IMR-90 (cell line): Measurements from ENCODE around the gene ASB14. TPM values are rescaled to one million over a fixed set of nuclear protein-coding genes. Genes with fewer than 3 reads are reported as not detected.

ENCODE experiments used
- ATAC-seq: fragments of 200-7000 bp; cut with Tn5 transposase; 2 replicates; pipeline ENCODE4 v1.9.1; 2020; ENCODE audit warnings: low read depth, mild to moderate bottlenecking, moderate library complexity
- BruUV-seq: library from RNA; stranded (reverse); fragments of 400-500 nt; replicated peaks from 2 replicates; lab custom pipeline; 2021; lab: Mats Ljungman, UMichigan
- CTCF ChIA-PET: fragments of 300-600 bp; formaldehyde crosslinking; extraction: SDS; loops from one replicate; lab custom pipeline; 2021; ENCODE audit warnings: antibody characterized with exemption; lab: Yijun Ruan, JAX
- POLR2A ChIA-PET: fragments of 300-600 bp; sonication (Branson Sonifier 250); formaldehyde crosslinking; loops from one replicate; lab custom pipeline; 2022; ENCODE audit warnings: antibody characterized with exemption; ENCODE audit not compliant: unreplicated experiment; lab: Charles Lee
- DNase-seq: peaks from one replicate; pipeline ENCODE4 v3.0.0; 2013
- H2AFZ ChIP-seq: replicated peaks from 2 replicates; pipeline ENCODE3; 2013; ENCODE audit warnings: low read length, mild to moderate bottlenecking; ENCODE audit not compliant: poor library complexity
- H2AK5ac ChIP-seq: 2 replicates; pipeline ENCODE4 v1.6.1; 2013; ENCODE audit warnings: low read depth, low read length, inconsistent platforms
- H2AK9ac ChIP-seq: replicated peaks from 2 replicates; pipeline ENCODE3; 2013; ENCODE audit warnings: mild to moderate bottlenecking, low read depth, low read length, moderate library complexity; ENCODE audit not compliant: poor library complexity
- H2BK120ac ChIP-seq: 2 replicates; pipeline ENCODE4 v1.6.1; 2013; ENCODE audit warnings: low read depth, low read length, inconsistent platforms
- H2BK15ac ChIP-seq: 3 replicates; pipeline ENCODE4 v1.6.1; 2013; ENCODE audit warnings: low read depth, low read length, inconsistent platforms
- H2BK20ac ChIP-seq: 2 replicates; pipeline ENCODE4 v1.6.1; 2013; ENCODE audit warnings: low read depth, mild to moderate bottlenecking, inconsistent platforms, low read length, moderate library complexity
- H2BK5ac ChIP-seq: 2 replicates; pipeline ENCODE4 v1.6.1; 2013; ENCODE audit warnings: mild to moderate bottlenecking, low read depth, low read length, inconsistent platforms; ENCODE audit not compliant: poor library complexity, severe bottlenecking
- H3K14ac ChIP-seq: replicated peaks from 2 replicates; pipeline ENCODE4 v1.6.1; 2013; ENCODE audit warnings: low read depth, low read length, inconsistent platforms
- H3K18ac ChIP-seq: 2 replicates; pipeline ENCODE4 v1.6.1; 2013; ENCODE audit warnings: low read depth, low read length, control low read depth
- H3K23ac ChIP-seq: 2 replicates; pipeline ENCODE4 v1.6.1; 2013; ENCODE audit warnings: low read depth, low read length, inconsistent platforms
- H3K27ac ChIP-seq: 2 replicates; pipeline ENCODE4 v1.5.1; 2013; ENCODE audit warnings: mild to moderate bottlenecking, control low read depth, low read length; ENCODE audit not compliant: insufficient read depth
- H3K27me3 ChIP-seq: 2 replicates; pipeline ENCODE4 v1.6.1; 2013; ENCODE audit warnings: low read length; ENCODE audit not compliant: control insufficient read depth, insufficient read depth
- H3K36me3 ChIP-seq: 2 replicates; pipeline ENCODE4 v1.6.1; 2013; ENCODE audit warnings: low read length, mixed read lengths; ENCODE audit not compliant: control insufficient read depth, insufficient read depth
- H3K4ac ChIP-seq: 2 replicates; pipeline ENCODE4 v1.6.1; 2013; ENCODE audit warnings: low read depth, low read length, inconsistent platforms
- H3K4me1 ChIP-seq: 2 replicates; pipeline ENCODE4 v1.6.1; 2013; ENCODE audit warnings: low read length, mixed read lengths; ENCODE audit not compliant: control insufficient read depth, insufficient read depth
- H3K4me2 ChIP-seq: 2 replicates; pipeline ENCODE4 v1.6.1; 2013; ENCODE audit warnings: low read depth, mild to moderate bottlenecking, control low read depth, low read length, moderate library complexity
- H3K4me3 ChIP-seq: 2 replicates; pipeline ENCODE4 v1.5.1; 2013; ENCODE audit warnings: low read depth, mild to moderate bottlenecking, control low read depth, low read length, moderate library complexity; ENCODE audit not compliant: insufficient read depth
- H3K56ac ChIP-seq: 2 replicates; pipeline ENCODE4 v1.6.1; 2013; ENCODE audit warnings: low read length, inconsistent platforms; ENCODE audit not compliant: insufficient read depth; ENCODE audit errors: extremely low read depth
- H3K79me1 ChIP-seq, 2 experiments: 2 replicates each; pipeline ENCODE4 v1.6.1; 2013; ENCODE audit warnings: low read length in 2 of 2, inconsistent platforms in 1 of 2, low read depth in 1 of 2
- H3K9ac ChIP-seq: 2 replicates; pipeline ENCODE4 v1.6.1; 2013; ENCODE audit warnings: low read depth, low read length, control low read depth
- H3K9me1 ChIP-seq: 2 replicates; pipeline ENCODE4 v1.6.1; 2013; ENCODE audit warnings: low read length, inconsistent platforms; ENCODE audit not compliant: insufficient read depth
- H3K9me3 ChIP-seq: 2 replicates; pipeline ENCODE4 v1.6.1; 2013; ENCODE audit warnings: low read length; ENCODE audit not compliant: control insufficient read depth, insufficient read depth
- H4K20me1 ChIP-seq: 2 replicates; pipeline ENCODE4 v1.6.1; 2013; ENCODE audit warnings: low read length, inconsistent platforms; ENCODE audit not compliant: insufficient read depth
- H4K5ac ChIP-seq: 2 replicates; pipeline ENCODE4 v1.6.1; 2013; ENCODE audit warnings: mild to moderate bottlenecking, low read depth, low read length, control low read depth
- H4K8ac ChIP-seq, 2 experiments: 2 replicates each; pipeline ENCODE4 v1.6.1; 2013; ENCODE audit warnings: low read depth in 2 of 2, low read length in 2 of 2, control low read depth in 1 of 2, inconsistent platforms in 1 of 2
- H4K91ac ChIP-seq: 2 replicates; pipeline ENCODE4 v1.6.1; 2013; ENCODE audit warnings: low read depth, low read length, inconsistent platforms; ENCODE audit not compliant: insufficient read depth
- BHLHE40 ChIP-seq: fragments of 150-350 bp; IDR thresholded peaks from 2 replicates; pipeline ENCODE4 v1.6.1; 2016; ENCODE audit warnings: mild to moderate bottlenecking, low read depth, low read length
- CTCF ChIP-seq: conservative IDR thresholded peaks from 2 replicates; pipeline ENCODE4 v1.5.1; 2012; ENCODE audit warnings: mild to moderate bottlenecking, low read depth, low read length, improper control_type of control experiment
- FOS ChIP-seq: fragments of 150-350 bp; IDR thresholded peaks from 2 replicates; pipeline ENCODE4 v1.6.1; 2016; ENCODE audit warnings: low read depth, low read length
- MAZ ChIP-seq: IDR thresholded peaks from 2 replicates; pipeline ENCODE4 v1.6.1; 2012; ENCODE audit warnings: low read depth, mild to moderate bottlenecking, low read length, improper control_type of control experiment, moderate library complexity, borderline replicate concordance
- NFE2L2 ChIP-seq: fragments of 150-350 bp; IDR thresholded peaks from 2 replicates; pipeline ENCODE4 v1.6.1; 2016; ENCODE audit warnings: low read depth, mild to moderate bottlenecking, low read length
- POLR2A ChIP-seq: IDR thresholded peaks from 2 replicates; pipeline ENCODE4 v1.6.1; 2012; ENCODE audit warnings: mild to moderate bottlenecking, low read depth, low read length
- RAD21 ChIP-seq: IDR thresholded peaks from 2 replicates; pipeline ENCODE4 v1.6.1; 2012; ENCODE audit warnings: low read length, improper control_type of control experiment
- USF2 ChIP-seq: fragments of 150-350 bp; IDR thresholded peaks from 2 replicates; pipeline ENCODE4 v1.6.1; 2017; ENCODE audit warnings: mild to moderate bottlenecking, antibody characterized with exemption, low read length, low read depth
- WGBS, 2 experiments: methylation state at CpG; one replicate each; pipeline versions ENCODE4 v1.1.5 to v1.1.7; 2013; ENCODE audit warnings: missing lambda C conversion rate in 2 of 2; ENCODE audit not compliant: insufficient read length in 1 of 2; ENCODE audit errors: extremely low coverage in 2 of 2; 5-methylcytosine and 5-hydroxymethylcytosine counted together
- dilution Hi-C: fragments of 300-500 bp; cut with HindIII; formaldehyde crosslinking; loops from one replicate; pipeline ENCODE4 v1.14.3; 2018; ENCODE audit warnings: low sequenced_read_pairs; ENCODE audit not compliant: unreplicated experiment
- in situ Hi-C: fragments of 300-500 bp; cut with MboI; formaldehyde crosslinking; loops from 3 replicates; pipeline ENCODE4 v1.14.3; 2019; ENCODE audit warnings: low sequenced_read_pairs, inconsistent platforms, mixed read lengths
- intact Hi-C: fragments of 100-400 bp; cut with micrococcal nuclease; formaldehyde crosslinking; loops from 2 replicates; pipeline ENCODE4 v1.10.0; 2022
- polyA plus RNA-seq, 3 experiments: library from polyadenylated mRNA; depleted of rRNA; stranded (reverse); fragments of >200 nt; gene quantifications; 2 replicates each; pipeline ENCODE4 v1.2.3, GENCODE V29; 2012; ENCODE audit warnings: low replicate concordance in 1 of 3
- total RNA-seq: library from RNA; depleted of rRNA; stranded (reverse); fragments of >200 nt; gene quantifications from 2 replicates; pipeline ENCODE4 v1.2.3, GENCODE V29; 2012

Gene ASB14
- total and polyA plus RNA-seq, 2 of the 4 experiments (the other 2 are of a cell fraction), result not detected

- no peak overlapping the region for H3K4ac ChIP-seq
Measured at GRCh38 chr3:57279685-57280084, 12.8 kb downstream of the ASB14 start.

More at GRCh38 chr3:57279685-57280084, 12.8 kb downstream of the ASB14 start:
- intact Hi-C loops (no loop called here), dilution Hi-C loops (no loop called here), in situ Hi-C loops (no loop called here)
- DNase-seq, result no peak
- H3K4me2 ChIP-seq, result no peak overlapping the region
- POLR2A ChIA-PET, result no interaction called here
- no peaks in the 10 kb centered on the region for H3K79me1 ChIP-seq
- no peaks in the 10 kb centered on the region for H4K20me1 ChIP-seq
- ATAC-seq, result no peak
- H3K9ac ChIP-seq, result no peak overlapping the region
- BruUV-seq, result no TSS peak
- no peak overlapping the region for H3K56ac ChIP-seq
- no CpG with 5 or more reads among the region's 5 CpGs for WGBS, 2 experiments
- no peak overlapping the region for H4K5ac ChIP-seq
- H2BK20ac ChIP-seq, result no peak overlapping the region
- H2BK15ac ChIP-seq, result no peak overlapping the region
- H3K27ac ChIP-seq, result no peak overlapping the region
- H2AK5ac ChIP-seq, result no peak overlapping the region
- H3K9me1 ChIP-seq, result peaks cover 7% of the 10 kb centered on the region
- TF ChIP-seq CTCF, result no peak
- TF ChIP-seq FOS, result no peak
- TF ChIP-seq NFE2L2, result no peak
- no peak for TF ChIP-seq MAZ
- TF ChIP-seq USF2, result no peak
- no peak for TF ChIP-seq POLR2A
- TF ChIP-seq BHLHE40, result no peak
- TF ChIP-seq RAD21, result no peak
- H4K91ac ChIP-seq, result no peak overlapping the region
- H3K18ac ChIP-seq, result no peak overlapping the region
- H3K36me3 ChIP-seq, result 0 out of 2 replicates have a peak, but pooled peaks cover 2% of the 10 kb centered on the region
- H3K23ac ChIP-seq, result no peak overlapping the region
- no peak overlapping the region for H4K8ac ChIP-seq
- no peak overlapping the region for H2BK120ac ChIP-seq
- peaks cover 3% of the 10 kb centered on the region; the same call in 1 of the 2 replicates for H3K9me3 ChIP-seq
- H2AK9ac ChIP-seq, result no peak overlapping the region
- no peak overlapping the region for H3K14ac ChIP-seq
- H3K4me3 ChIP-seq, result no peak overlapping the region
- H2AFZ ChIP-seq, result no peak overlapping the region
- peaks cover 6% of the 10 kb centered on the region for H3K4me1 ChIP-seq
- H3K27me3 ChIP-seq, result no peaks in the 10 kb centered on the region
- no peak overlapping the region for H2BK5ac ChIP-seq
- CTCF ChIA-PET, result no interaction called here
